ENCODE results near the gene SIVA1. TPM values are rescaled to one million over a fixed set of nuclear protein-coding genes. Genes with fewer than 3 reads are reported as not detected.

SIVA1 gene
- total RNA-seq, 2 donors from 2014 or later: 137 to 238 TPM

GRCh38 chr14:104712881-104713734 is 39.8 kb upstream of the SIVA1 start:
- no peak overlapping the region for H3K4me3 ChIP-seq
- H3K4me1 ChIP-seq: peaks cover 0 to 31% of the 10 kb centered on the region in 2 donors
- DNase-seq (ENCODE audit: low spot score): no peak
- no peaks in the 10 kb centered on the region for H3K9me3 ChIP-seq
- H3K27ac ChIP-seq: no peak overlapping the region
- H3K36me3 ChIP-seq: peaks cover 59% of the 10 kb centered on the region
- H3K27me3 ChIP-seq: no peaks in the 10 kb centered on the region
- TF ChIP-seq CTCF (IDR thresholded peaks at IDR 0.05): no peak

GRCh38 chr14:104714066-104714465 is 38.9 kb upstream of the SIVA1 start:
- peaks cover 62% of the 10 kb centered on the region for H3K36me3 ChIP-seq
- TF ChIP-seq CTCF (IDR thresholded peaks at IDR 0.05): no peak
- peaks cover 0 to 31% of the 10 kb centered on the region in 2 donors for H3K4me1 ChIP-seq

GRCh38 chr14:104714681-104715080 is 38.3 kb upstream of the SIVA1 start:
- TF ChIP-seq CTCF (IDR thresholded peaks at IDR 0.05): no peak
- no peak overlapping the region for H3K27ac ChIP-seq
- H3K9me3 ChIP-seq: no peaks in the 10 kb centered on the region
- peaks cover 67% of the 10 kb centered on the region for H3K36me3 ChIP-seq
- peaks cover 0 to 30% of the 10 kb centered on the region in 2 donors for H3K4me1 ChIP-seq
- no peak for DNase-seq (ENCODE audit: low spot score)
- H3K27me3 ChIP-seq: no peaks in the 10 kb centered on the region
- H3K4me3 ChIP-seq: no peak overlapping the region

More at GRCh38 chr14:104714066-104714465, 38.9 kb upstream of the SIVA1 start:
- H3K27me3 ChIP-seq: no peaks in the 10 kb centered on the region
- no peak for DNase-seq (ENCODE audit: low spot score)
- H3K4me3 ChIP-seq: no peak overlapping the region
- H3K9me3 ChIP-seq: no peaks in the 10 kb centered on the region
- no peak overlapping the region for H3K27ac ChIP-seq

- H3K9me3 ChIP-seq: no peaks in the 10 kb centered on the region
- H3K27ac ChIP-seq: no peak overlapping the region
- H3K4me3 ChIP-seq: no peak overlapping the region
- no peaks in the 10 kb centered on the region for H3K27me3 ChIP-seq
- peaks cover 0 to 25% of the 10 kb centered on the region in 2 donors for H3K4me1 ChIP-seq
- DNase-seq (ENCODE audit: low spot score): no peak
- TF ChIP-seq CTCF (IDR thresholded peaks at IDR 0.05): no peak
- H3K36me3 ChIP-seq: peaks cover 65% of the 10 kb centered on the region
Measured at GRCh38 chr14:104715416-104715815, 37.5 kb upstream of the SIVA1 start.

- peaks cover 60% of the 10 kb centered on the region for H3K36me3 ChIP-seq
- no peak overlapping the region for H3K27ac ChIP-seq
- H3K9me3 ChIP-seq: no peaks in the 10 kb centered on the region
- no peak for DNase-seq (ENCODE audit: low spot score)
- peaks cover 0 to 25% of the 10 kb centered on the region in 2 donors for H3K4me1 ChIP-seq
- TF ChIP-seq CTCF (IDR thresholded peaks at IDR 0.05): no peak
- H3K27me3 ChIP-seq: no peaks in the 10 kb centered on the region
- no peak overlapping the region for H3K4me3 ChIP-seq
Measured at GRCh38 chr14:104715871-104716270, 37.1 kb upstream of the SIVA1 start.
